Measurements from ENCODE around the gene SSBP4.

The SSBP4 gene

GRCh38 chr19:18444513-18444912 lies 25.3 kb downstream of the SSBP4 start:
- no peak for DNase-seq (ENCODE audit: low read depth)

GRCh38 chr19:18445262-18445948 lies 26.2 kb downstream of the SSBP4 start:
- no peak for DNase-seq (ENCODE audit: low read depth)

- no peak for DNase-seq (ENCODE audit: low read depth)
These were observed 27.1 kb downstream of the SSBP4 start for GRCh38 chr19:18446145-18446810.

- DNase-seq (ENCODE audit: low read depth) = no peak
These were observed 27.7 kb downstream of the SSBP4 start for GRCh38 chr19:18446811-18447359.

- DNase-seq (ENCODE audit: low read depth) = no peak
These were observed 30.4 kb downstream of the SSBP4 start for GRCh38 chr19:18449552-18449951.

- DNase-seq (ENCODE audit: low read depth) = no peak
These were observed 31.1 kb downstream of the SSBP4 start for GRCh38 chr19:18450021-18450930.

- no peak for DNase-seq (ENCODE audit: low read depth)
These were observed 32.0 kb downstream of the SSBP4 start for GRCh38 chr19:18450931-18451836.

GRCh38 chr19:18452386-18452785 lies 33.2 kb downstream of the SSBP4 start:
- DNase-seq (ENCODE audit: low read depth) = no peak

GRCh38 chr19:18453269-18454024 lies 34.2 kb downstream of the SSBP4 start:
- no peak for DNase-seq (ENCODE audit: low read depth)

GRCh38 chr19:18456279-18456678 lies 37.1 kb downstream of the SSBP4 start:
- no peak for DNase-seq (ENCODE audit: low read depth)

- DNase-seq (ENCODE audit: low read depth) = no peak
These were observed 37.8 kb downstream of the SSBP4 start for GRCh38 chr19:18456974-18457373.

GRCh38 chr19:18457483-18458331 lies 38.5 kb downstream of the SSBP4 start:
- DNase-seq (ENCODE audit: low read depth) = no peak

GRCh38 chr19:18460900-18461299 lies 41.7 kb downstream of the SSBP4 start:
- no peak for DNase-seq (ENCODE audit: low read depth)

- DNase-seq (ENCODE audit: low read depth) = no peak
These were observed 42.3 kb downstream of the SSBP4 start for GRCh38 chr19:18461471-18461870.

GRCh38 chr19:18464646-18465045 lies 45.4 kb downstream of the SSBP4 start:
- DNase-seq (ENCODE audit: low read depth) = no peak

GRCh38 chr19:18465214-18465963 lies 46.2 kb downstream of the SSBP4 start:
- no peak for DNase-seq (ENCODE audit: low read depth)

- DNase-seq (ENCODE audit: low read depth) = no peak
These were observed 46.8 kb downstream of the SSBP4 start for GRCh38 chr19:18465964-18466339.

- DNase-seq (ENCODE audit: low read depth) = no peak
These were observed 47.2 kb downstream of the SSBP4 start for GRCh38 chr19:18466354-18466753.

- no peak for DNase-seq (ENCODE audit: low read depth)
These were observed 48.8 kb downstream of the SSBP4 start for GRCh38 chr19:18467978-18468377.

Data from HS-5 (cell line).